Stimulated activated CD4-positive, alpha-beta T cell treated with anti-CD3 and anti-CD28 coated beads, TNF-alpha, amount 100 ng/mL, for 4 hours (primary cell): Measurements from ENCODE around the gene PBX4.
A peak's percentile ranks its signal among the peaks of the same experiment; 100 is the strongest.

Source experiments
- DNase-seq, 3 experiments: peaks; one replicate each; pipeline ENCODE4 v3.0.0-alpha.2; 2020; ENCODE audit warnings: low read depth in 3 of 3

The PBX4 gene

DNA sequence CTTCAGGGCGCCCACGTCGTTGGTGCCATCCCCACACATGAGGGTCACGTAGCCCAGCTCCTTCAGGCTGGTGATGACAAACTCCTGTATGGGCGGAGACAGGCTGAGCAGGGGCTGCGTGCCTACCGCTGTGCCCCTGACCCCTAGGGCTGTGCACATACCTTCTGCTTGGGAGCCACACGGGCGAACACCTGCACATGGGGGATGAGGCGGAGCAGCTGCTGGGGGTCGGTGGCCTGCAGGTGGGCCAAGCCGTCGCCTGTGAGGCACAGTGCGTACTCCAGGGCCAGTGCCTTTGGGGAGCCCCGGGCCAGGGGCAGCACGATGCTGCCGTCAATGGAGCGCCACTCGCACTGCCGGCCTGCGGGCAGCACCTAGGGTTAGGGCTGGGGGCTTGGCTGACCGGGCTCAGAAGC lies 31.1 kb upstream of the PBX4 start:
- no peak for DNase-seq

DNA sequence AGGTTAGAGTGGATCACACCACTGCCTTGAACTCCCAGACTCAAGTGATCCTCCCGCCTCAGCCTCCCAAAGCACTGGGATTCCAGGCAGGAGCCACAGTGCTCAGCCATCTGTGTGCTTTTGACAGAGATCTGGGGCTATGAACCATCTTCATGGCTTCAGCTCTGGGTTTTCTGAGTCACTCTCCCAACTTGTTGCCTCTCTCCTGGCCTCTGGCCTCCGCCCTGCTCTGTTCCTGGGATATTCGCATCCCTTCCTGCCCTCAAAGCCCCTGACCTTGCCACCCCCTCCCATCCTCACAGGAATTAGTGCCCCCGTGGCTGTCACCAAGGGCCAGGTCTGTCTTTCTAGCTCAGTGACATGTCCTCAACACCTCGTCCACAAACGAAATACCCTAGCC lies 30.7 kb upstream of the PBX4 start:
- no peak for DNase-seq

DNA sequence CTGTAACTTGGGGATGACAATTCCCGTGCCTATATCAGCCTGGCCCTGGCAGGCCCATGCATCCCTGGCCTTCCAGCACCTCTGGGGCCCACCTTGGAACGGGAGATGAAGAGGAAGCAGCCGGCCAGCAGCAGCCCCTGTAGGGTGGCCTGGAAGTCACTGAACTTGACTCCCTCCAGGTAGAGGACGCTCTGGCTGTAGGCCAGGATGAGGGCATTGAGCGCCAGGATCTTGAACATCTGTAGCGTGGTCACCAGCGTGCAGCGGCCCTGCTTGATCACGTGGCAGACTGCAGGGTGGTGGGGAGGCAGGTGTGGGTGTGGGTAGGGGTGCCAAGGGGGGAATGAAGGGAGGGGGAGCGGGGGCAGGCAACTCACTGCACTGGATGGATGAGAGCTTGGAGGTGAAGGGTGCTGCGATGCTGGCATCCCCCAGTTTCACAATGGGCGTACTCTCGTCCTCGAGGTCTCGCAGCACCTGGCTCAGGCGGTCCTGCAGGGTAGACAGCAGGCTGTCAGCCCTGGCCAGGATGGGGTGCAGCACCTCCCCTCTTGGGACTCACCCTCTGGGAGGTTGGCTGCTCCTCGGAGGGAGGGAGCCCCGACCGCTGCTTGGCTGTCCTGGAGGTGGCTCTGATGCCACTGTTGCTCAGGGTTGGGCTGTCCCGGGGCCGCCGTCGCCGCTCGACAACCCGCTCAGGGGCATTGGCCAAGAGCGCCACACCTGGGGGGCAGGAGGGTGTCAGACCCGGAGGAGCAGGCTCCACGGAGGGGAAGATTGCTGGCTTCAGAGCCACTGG lies 28.7 kb upstream of the PBX4 start:
- DNase-seq: no peak

DNA sequence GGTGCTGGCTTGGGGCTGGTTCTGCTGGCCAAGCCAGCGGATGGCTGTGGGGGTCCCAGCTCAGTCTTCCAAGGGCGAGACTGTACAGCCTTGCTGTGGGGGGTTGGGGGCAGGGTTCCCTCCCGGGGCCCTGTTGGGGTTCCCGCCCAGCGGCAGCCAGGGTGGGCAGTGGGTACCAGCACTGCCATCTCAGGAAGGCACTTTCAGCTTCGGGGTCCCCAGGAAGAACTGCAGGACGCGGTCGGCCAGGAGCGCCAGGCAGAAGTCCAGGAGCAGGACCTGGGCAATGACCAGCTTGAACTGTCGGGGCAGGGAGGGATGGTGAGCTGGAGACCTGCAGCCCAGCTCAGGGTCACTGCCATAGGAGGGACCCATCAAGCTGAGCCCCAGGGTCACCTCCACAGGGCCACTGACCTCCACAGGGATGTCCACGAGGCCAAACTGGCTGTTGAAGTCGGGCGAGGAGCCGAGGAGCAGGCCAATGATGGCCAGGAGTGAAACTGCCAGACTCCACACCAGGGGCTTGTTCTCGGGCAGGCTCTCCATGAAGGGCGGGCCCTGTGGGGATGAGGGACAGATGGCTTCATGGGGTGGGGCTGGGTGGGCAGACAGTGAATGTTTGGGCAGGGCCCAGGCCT lies 26.9 kb upstream of the PBX4 start:
- no peak for DNase-seq

DNA sequence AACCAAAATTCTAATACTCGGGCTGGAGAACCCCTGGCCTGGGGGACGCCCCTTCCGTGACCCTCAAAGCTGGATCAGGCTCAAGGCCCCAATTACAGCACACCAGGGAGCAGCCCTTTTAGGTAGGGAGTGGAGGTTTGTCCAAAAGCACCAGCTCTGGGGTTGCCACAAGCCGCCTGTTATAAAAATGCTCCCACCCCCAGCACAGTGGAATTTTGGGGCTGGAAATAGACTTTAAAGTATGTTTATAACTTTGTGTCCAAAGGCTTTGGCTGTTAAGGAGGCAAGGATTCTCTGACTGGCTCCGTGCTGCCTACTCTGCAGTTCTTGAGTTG lies 25.5 kb upstream of the PBX4 start:
- no peak for DNase-seq

DNA sequence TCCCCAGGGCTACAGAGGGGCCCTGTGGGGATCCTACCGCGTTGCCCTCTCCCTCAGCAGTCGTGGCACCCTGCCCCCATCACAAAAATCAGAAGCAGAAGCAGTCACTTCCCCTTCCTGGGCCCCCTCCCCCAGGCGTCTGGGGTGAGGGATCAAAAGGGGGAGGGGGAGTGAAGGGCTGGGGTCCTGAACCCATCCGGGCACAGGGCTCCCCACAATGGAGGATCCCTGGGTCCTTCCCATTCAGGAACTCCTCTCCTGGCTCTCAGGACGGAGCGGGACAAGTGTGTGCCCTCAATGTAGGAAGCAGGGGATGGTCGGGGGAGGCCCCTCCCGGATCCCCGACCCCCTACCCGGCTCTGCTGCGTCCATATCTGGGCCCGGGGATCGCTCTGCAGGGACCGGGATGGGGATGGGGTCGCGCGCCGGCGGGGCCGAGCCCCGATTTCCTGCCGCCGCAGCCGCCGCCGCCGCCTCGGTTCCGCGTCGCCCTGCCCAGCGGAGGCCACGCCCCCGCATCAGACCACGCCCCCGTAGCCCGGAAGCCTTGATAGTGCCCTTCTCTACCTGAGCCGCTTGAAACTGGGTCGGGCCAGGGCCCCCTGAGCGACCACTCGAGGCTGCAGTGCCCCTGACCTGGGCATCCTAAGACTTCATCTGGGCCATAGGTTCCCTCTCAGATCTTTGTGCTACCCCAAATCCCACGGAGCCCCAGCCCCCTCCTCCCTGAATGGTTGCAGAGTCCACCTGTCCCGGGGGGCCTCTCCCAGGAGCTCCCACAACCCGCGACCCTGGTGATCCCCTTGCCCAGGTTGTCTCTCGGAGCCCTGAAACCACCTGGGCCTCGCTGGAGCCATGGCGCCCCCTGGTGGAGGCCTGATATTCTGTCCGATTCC lies 24.9 kb upstream of the PBX4 start, which contains the start of gene GMIP:
TSS of gene GMIP (minus strand) at position 500 of the 896 bp plus-strand sequence. CDS start at position 372, 128 bp downstream.
- DNase-seq: peak; percentile 71 to 80 (median 77)

DNA sequence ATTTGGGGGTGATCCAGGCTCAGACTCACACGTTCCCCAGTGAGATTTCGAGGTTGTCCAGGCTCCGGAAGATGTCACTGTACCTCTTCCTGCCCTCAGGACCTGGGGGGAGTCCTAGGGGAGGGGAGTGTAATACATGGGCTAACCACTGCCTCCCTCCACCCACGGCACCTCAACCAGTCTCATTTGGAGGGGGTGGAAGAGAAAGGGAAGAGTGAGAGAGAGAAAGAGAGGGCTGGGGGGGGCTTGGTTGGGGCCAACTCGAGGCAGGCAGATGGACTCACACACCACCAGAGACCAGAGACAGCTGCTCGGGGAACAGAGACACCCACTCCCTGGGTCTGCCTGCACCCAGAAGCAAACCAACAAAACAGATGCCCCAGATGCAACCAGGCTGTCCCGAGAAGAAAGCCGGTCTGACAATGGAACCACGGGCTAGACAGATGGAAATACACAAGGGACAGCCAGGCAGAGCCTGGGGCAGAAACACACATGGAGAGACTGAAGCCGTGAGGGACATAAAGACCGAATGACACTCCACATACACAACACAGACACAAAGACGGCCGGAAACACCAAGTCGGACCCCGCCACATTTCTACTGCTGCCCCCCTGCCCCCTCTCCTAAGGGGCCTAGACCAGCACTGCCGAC lies 24.1 kb upstream of the PBX4 start:
- DNase-seq: peak in 2 of 3 experiments; percentile 30 to 32

DNA sequence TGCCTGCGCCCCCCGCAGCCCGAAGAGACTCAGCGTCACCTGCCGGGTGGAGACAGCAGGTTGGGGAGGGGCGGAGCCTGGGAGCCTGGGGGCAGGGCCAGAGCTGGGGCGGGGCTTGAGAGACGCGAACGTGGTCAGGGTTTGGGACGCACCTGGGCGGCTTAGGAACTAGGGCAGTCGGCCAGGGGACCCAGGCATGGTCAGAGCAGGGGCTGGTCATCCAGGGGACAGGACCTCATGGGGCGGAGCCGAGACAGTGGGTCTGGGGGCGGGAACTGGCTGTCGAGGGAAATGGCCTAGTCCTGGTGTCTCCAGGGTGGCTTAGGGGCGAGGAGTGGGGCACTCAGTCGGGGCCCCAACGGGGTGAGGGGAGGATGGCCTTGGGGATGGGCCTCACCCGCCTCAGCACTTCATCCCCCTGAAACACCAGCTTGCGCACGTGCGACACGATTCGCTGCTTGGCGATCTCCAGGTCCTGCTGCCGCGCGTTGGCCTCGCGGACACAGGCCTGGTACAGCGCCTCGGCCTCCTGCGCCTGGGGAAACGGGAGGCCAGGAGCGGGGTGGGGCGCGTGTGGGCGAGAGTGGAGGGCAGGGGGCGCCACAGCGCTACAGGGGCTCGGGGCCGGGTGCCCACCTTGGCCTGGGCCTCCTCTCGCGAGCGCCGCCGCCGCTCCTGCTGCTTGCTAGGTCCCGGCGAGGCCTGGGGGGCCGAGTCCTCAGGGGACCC lies 19.2 kb upstream of the PBX4 start:
- DNase-seq: no peak

DNA sequence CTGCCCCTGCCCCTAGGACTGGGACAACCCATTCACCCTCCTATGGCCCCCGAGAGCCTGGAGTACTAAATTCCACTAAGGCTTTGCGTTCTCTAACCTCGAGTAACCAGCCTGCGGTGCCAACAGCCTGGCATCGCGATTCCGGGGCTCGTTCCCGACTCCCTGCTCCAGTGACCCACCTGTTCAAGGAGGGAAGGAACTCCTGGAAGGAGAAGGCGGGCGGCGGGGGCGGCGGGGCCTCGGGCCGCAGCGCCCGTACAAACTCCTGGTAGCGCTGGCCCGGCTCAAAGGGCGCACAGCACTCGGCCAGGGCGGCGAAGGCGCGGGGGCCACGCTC lies 18.7 kb upstream of the PBX4 start:
- no peak for DNase-seq

DNA sequence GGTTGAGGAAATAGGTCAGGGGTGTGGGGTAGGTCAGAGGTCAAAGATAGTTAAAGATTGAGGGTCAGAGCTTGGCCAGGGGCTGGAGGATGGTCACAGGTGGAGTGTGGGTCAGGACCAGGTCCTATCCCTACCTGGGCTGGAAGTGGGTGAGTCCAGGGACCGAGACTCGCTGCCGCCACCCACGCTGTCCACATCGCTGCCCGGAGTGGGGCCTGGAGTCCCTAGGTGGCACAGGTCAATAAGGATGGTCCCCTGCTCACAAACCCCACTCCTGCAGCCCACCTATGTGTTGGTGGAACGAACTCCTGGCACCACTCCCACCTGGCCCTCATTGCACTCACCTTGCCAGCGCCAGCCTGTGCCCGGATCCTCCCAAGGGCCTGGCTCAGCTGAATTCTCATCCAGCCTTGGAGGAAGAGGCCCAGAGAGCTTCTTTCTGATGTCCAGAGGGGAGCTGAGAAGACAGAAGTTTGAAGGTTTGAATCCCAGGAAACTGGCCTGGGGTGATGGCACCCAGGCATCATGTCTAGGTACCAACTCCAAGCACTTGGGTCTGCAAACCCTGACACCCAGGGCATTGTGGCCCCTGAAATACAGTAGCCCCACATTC lies 18.2 kb upstream of the PBX4 start:
- no peak for DNase-seq

DNA sequence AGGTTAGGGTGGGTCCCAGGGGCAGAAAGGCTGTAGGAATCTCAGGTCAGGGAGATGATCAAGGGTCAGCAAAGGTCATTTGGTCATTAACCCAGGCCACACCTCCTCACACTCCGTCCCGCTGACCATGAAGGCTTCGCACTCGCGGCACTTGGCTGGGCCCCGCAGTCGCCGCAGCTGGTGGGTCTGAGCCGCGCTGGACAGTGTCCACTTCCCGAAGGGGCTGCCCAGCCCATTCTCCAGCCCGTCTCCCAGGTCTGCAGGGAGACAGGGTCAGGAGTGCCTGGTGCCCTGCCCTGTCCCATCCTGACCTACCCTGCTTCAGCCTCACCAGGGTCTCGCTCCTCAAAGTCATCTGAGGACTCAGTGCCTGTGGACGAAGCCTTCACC lies 16.8 kb upstream of the PBX4 start:
- DNase-seq: no peak

DNA sequence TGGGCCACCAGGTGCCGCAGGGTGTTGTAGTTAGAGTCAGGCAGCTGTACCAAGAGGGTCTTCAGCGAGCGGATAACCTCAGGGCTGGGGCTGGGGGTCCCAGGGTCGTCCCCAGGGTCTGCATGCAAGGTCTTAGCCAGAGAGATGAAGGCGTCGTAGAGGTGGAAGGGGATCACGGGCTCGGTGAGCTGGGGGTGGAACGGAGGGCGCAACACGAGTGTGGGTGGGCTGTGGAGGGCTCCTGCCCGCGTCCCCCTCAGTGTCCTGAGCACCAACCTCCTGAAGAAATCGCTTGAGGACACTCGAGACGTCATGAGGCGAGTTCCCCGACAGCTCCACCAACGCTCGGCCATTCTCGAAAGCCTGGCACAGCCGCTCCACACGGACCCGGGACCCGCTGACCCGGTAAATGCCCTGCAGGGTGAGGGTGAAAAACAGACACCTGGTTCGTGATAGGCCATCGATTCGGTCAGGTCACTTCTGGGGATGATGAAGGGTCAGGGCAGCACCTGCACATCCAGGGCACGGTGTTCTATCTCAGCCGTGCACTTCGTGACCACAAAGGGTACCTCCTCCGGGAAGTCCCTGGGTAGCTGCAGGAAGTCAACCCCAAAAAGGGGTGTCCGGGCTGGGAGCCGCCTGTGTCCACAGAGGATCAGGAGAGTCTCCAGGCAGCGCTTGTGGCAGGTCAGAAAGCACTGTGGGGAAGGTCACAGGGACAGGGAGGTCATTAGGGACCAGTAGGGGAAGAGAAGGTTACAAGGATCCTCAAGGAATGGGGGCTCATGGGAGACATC lies 16.2 kb upstream of the PBX4 start:
- no peak for DNase-seq

DNA sequence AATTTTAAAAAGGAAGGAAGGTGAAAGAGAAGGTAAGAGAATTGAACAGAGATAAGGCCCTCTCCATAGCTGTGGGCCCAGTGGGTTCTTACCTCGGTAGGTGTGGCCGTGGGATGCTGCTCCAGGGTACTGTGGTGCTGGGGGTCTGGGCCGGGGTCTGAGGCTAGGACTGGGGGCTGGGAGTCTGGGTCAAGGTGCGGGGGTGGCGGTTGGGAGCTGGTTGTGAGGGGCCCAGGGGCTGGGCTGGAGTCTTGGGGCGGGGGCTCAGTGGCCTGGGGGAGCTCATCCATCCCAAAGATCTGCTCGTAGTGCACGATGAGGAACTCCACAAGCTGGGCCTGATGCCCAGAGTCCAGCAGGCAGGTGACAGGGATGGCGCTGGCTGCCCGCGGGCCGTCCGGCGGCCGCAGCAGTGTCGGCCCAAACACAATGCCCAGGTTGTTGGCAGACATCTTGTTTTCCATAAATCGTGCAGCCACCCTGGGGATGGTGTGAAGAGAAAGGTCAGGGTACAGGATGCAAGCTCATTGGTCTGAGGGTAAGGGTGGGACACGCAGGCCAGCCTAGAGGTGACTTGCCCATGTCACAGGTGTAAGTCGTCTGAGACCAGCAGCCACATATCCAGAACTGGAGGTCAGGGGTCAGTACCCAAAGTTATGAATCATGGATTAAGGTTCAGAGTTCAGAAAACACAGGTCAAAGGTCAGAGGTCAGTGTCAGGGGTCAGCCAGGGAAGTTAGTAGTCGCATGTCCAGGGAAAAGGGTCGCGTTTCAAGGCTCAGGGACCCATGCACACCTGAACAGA lies 15.4 kb upstream of the PBX4 start:
- no peak for DNase-seq

DNA sequence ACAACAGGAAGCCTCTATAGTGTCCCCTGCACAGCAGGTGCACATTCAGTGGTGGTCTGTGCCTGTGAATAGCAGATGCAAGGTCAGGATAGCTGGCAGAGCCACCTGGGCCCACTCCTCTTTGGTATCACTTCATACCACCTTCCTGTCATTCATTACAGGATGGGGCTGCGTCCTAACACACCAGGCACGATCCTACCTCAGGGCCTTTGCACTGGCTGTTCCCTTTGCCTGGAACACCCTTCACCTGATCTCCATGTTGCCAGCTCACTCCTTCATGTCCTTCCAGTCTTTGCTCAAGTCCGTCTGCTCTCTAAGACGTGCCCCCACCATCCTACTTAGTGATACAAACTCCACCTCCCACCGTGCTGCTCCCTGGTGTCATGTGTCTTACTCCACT lies 14.2 kb upstream of the PBX4 start:
- no peak for DNase-seq

DNA sequence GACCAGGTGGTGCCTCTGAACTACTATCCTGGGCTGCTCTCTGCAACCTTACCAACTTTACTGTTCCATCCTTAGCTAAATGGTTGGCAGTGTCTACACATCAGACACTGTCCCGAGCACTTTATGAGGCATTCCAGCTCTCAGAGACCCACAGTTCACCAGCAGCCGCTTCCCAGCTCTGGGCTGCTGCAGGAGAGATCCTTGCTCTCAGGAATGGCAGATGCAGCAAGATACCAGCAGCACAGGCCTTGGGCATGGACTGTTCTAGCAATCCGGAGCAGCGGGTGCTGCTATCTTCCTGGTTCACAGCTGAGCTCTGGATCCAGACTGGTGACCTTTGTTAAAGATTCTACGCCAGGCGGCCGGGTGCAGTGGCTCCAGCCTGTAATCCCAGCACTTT lies 12.9 kb upstream of the PBX4 start:
- no peak for DNase-seq

DNA sequence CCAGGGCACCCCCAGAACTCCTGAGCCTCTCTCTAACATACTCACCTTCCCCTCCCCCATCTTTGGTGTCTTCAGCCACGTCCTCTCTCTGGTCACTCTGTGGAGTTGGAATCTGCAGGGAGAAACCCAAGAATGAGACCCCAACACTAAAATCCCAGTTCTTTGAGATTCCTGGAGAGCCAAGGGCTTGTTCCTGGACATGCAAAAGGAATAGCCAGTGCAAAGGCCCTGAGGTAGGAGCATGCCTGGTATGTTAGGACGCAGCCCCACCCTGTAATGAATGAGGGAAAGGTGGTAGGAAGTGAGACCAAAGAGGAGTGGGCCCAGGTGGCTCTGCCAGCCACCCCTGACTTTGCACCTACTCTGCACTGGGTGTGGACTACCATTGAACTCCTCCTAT lies 11.9 kb upstream of the PBX4 start:
- DNase-seq: no peak

DNA sequence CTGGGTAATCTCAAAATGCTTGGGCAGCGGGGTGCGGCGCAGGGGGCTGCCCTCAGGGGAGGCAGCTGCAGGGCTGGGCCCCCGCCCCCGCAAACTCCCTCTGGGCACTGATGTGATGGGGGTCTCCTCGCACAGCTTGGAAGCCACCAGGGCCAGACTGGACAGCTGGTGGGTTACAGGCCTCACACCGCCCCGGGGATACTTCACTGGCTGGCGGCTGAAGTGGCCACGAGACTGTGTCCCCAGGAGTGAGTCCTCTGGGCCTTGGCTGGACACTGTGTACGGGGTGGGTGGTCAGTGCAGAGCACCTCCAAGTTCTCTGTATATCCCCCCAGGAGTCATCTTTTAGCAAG lies 11.6 kb upstream of the PBX4 start:
- no peak for DNase-seq

DNA sequence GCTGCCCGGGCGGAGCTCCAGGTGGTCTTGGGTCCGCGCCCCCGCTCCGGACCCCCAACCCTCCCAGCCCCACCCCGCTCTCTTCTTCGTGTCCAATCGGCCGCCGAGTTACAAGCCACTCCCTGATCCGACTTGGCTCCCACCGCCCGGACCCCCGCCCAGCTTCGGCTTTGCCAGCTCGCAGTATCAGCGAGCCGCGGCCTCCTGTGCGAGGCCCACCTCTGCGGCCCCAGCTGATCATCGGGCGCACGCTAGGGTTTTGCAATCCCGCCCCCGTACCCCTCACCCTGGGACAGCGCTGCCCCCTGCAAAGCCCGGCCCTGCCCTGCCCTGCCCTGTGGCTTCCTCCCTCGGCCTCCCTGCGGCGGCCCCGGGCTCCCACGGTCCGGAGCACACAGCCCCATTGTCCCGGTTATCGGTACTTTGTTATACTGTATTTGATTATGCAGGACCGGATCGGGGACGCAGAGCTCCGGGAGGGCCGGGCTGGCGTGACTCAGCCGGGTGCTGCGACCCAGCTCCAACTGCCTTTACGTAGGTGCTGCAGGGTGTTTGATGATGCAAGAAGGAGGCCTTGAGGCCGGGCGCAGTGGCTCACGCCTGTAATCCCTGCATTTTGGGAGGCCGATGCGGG lies 10.1 kb upstream of the PBX4 start:
- DNase-seq: peak; percentile 23 to 30 (median 28)
